Tongue (tissue), 2 donors: ENCODE measurements around the gene STAMBPL1. TPM values are rescaled to one million over a fixed set of nuclear protein-coding genes. Genes with fewer than 3 reads are reported as not detected.
A peak's percentile ranks its signal among the peaks of the same experiment; 100 is the strongest.

Experiments used
- DNase-seq: peaks from one replicate; pipeline ENCODE4 v3.0.0-alpha.2; 2015
- total RNA-seq: library from RNA; depleted of rRNA; stranded (reverse); fragments of >200 nt; gene quantifications from one replicate; pipeline ENCODE4 v1.2.3, GENCODE V29; 2014

Gene STAMBPL1
- total RNA-seq, 1 donor from 2014 or later: 17.2 TPM

DNA sequence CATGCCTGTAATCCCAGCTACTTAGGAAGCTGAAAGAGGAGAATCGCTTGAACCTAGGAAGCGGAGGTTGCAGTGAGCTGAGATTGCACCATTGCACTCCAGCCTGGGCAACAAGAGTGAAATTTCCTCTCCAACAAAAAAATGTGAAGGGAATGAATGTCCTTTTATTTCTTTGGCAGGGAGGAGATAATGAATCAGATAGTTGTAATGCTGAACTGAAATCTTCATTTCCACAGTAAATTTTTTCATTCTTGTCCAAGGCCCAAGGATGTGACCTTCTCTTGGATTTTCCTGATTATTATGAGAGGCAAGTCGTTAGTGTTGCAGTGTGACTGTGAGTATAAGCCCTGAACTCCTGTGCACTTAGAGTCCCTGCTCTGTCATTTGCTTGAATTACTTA lies 13.6 kb downstream of the STAMBPL1 start:
- no peak for DNase-seq

- no peak for DNase-seq
These were observed 15.2 kb downstream of the STAMBPL1 start for GRCh38 chr10:88895250-88895649.

DNA sequence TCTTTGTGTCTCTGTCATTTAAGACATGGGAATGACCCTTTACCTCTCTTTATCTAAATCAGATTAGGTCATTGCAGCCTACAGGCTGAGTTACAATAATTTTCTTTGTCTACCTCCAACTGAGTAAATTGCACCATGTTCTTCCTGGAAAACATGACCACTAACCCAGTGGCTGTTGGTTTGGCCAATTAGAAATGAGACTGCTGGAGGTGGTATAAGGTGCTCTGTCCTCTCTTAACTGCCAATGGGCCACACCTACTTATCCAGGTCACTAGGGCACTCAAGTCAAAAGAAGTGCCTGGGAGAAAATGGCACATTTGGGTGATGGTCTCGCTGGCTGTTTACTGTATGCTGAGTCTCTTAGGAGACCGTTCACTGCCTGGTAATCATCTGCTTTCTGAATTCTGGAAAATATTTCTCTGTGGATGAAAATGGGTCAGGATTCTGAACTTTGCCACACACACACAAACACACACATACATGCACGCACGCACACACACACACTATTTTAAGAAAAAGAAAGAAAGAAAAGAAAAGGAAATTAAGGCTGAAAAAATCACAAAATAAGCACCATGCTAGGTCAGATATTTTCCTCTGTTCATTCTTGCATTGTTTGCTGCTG lies 16.4 kb downstream of the STAMBPL1 start:
- DNase-seq: no peak

DNA sequence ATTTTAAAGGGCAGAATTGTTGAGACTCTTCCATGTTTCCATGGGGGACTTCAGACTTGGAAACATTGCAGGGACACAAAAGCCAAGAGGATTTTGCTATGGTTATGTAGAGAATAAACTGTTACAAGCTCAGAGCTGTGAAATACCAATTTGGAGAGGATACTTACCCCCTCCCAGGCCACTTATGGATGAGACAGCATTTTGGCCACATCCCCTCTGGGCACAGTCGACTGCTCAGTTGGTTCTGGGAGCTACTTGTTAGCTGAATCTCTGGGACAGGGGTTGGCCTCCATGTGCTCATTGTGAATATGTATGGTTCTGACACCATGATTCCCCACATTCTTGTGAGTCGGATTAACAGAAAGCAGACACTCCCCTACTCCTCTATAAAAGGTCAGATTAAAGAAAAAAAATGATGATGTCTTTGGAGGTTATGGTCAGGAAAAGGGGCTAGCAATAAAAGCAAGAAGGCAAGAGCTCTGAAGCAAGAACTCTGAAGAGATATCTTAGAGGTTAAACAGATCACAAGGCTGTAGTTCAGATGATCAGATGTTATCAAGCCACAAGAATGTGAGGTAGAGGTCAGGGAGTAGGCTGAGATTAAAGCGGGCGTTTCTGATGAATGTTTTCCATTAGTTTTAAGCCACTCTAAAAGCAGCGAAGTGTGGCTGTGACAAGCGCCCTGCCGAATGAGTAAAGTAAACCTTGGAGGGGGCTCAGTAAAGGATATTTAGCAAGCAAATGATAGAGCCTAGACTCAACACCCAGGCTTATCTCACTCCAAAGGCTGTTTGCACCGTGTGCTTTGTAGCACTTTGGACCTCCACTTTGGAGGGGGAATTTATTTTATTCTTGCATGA lies 17.2 kb downstream of the STAMBPL1 start:
- DNase-seq: peak; percentile 78

GRCh38 chr10:88898727-88899126 lies 18.7 kb downstream of the STAMBPL1 start:
- DNase-seq: no peak

- DNase-seq: peak; percentile 37
These were observed 19.8 kb downstream of the STAMBPL1 start for GRCh38 chr10:88899886-88900285.

- no peak for DNase-seq
These were observed 21.4 kb downstream of the STAMBPL1 start for GRCh38 chr10:88901206-88901983.

DNA sequence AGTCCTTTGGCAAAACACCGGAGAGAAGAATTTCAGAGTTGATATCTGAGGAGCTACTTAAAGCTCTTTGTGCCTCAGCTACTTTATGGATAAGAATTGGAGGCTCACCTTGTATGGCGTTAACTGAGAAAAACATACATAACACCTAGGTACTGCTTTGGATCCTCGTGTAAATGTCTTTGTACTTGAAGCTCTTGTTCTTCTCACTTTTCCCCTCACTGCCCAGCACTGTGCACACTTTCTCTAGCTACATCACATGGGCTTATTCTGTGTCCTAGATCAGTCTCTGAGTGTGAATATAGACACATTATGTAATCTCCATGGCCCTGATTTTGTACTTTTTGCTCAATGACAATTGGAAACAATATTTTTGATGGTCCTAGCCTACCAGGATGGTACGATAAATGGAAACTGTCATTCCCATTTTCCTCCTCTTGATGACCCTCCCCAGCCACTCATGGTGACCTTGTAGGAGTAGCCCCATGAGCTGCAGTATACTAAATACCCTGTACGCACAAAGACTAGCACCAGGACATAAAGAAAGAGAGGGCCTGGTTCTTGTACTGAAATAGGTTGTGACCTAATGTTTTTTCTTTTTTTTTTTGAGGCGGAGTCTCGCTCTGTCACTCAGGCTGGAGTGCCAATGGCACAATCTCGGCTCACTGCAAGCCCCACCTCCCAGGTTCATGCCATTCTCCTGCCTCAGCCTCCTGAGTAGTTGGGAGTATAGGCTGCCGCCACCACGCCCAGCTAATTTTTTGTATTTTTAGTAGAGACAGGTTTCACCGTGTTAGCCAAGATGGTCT lies 22.1 kb downstream of the STAMBPL1 start:
- DNase-seq: no peak

DNA sequence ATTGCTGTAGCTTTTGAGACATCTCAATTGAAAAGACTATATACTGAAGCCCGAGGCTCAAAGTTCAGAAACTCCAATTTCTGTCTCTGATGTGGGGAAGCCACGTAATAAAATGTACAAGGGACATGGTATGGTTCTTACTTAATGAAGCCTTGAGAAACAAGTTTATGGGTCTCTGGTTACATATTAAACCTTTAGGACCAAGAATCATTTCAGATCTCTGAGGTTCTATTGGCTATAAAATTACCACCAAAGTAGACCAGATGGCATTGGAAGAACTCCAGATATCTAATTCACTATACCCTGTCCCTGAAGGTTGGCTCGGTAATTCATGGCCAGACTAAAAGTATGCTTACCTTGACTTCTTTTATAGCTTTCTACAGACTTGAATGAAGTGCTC lies 23.7 kb downstream of the STAMBPL1 start:
- no peak for DNase-seq

DNA sequence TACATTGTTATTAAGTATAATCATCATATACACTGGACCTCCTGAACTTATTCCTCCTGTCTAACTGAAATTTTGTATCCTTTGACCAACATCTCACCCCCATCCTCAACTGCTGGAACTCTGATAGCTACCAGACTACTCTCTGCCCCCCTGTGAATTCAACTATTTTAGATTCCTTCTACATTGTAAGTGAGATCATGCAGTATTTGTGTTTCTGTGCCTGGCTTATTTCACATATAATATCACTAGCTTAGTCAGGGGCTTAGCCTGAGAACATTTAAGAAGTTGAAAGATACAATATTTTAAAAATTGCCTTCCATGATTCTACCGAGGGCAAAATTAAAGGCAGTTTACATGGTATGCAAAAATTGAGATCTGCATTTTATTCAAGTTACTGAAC lies 26.9 kb downstream of the STAMBPL1 start:
- DNase-seq: no peak

- DNase-seq: no peak
These were observed 28.1 kb downstream of the STAMBPL1 start for GRCh38 chr10:88908194-88908593.

DNA sequence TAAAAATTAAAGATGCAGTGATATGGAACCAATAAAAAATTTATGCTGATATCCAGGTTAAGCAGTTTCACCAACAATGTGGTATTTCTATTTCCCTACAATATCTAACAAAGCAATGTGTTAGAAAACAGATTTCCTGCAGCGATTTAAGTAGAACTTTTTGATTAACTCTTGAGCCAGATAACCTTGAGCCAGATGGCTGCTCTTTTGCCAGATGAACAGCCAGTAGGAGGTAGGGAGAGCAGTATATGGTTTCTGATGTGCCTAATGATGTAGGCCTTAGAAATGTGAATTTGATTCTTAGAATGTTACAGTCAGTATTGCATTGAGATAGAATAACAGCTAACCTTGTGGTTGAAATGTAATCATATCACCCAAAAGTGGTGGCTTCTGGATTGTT lies 31.1 kb downstream of the STAMBPL1 start:
- no peak for DNase-seq

GRCh38 chr10:88911851-88912250 lies 31.8 kb downstream of the STAMBPL1 start:
- no peak for DNase-seq

GRCh38 chr10:88913127-88913526 lies 33.1 kb downstream of the STAMBPL1 start:
- DNase-seq: peak; percentile 67

GRCh38 chr10:88913788-88914187 lies 33.7 kb downstream of the STAMBPL1 start:
- peak; percentile 73 for DNase-seq

DNA sequence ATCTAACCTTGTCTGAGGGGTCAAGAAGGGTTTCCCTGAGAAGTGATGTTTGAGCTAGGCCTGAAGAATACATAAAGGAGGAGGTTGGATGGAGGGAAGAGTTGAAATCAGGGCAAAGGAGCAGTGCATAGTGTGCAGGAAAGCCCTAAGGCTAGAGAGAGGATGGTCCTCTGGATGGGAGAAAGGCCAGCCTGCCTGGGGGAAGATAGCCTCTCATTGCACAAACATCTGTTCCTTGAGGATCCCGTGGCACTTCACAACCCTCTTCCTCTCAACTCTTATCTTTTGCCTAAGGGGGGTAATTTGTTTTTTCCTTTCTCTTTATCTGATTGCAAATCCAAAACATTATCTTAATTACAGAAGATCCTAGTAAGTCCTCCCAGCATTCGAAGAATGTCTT lies 35.7 kb downstream of the STAMBPL1 start:
- DNase-seq: no peak

DNA sequence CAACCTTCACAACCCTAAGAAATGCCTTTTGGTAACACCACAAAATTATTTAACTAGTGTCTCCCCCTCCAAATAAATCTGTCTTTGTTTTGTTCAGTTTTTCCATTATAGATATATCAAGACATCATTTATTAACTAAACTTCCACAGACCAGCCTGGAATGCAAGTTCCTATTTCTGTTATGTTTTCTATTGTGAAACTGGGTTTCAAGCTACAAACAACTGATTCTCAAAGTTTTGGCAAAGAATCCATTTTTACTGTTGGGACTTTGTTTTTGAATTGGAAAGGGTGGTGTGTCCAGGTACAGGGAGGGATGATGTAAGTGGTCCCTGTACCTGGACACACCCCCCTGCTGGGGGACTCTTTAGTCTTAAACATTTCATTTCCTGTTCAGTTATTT lies 36.2 kb downstream of the STAMBPL1 start:
- no peak for DNase-seq

DNA sequence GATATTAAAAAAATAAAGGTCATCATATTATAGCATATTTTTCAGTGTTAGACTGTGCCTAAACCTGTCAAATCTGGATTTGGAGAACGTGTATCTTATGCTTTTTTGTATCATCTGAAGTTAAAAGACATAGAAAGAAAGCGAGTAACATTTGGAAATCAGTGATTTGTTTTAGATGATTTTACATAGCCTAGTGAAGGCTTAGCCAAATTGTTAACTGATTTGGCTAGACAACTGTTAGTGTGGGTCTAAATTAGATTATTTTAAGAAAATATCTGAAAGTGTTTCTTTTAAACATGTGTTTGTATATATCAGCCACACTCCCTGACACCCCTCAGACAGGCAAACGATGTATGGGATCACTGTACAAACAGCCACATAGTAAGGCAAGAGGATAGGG lies 36.9 kb downstream of the STAMBPL1 start:
- DNase-seq: no peak

DNA sequence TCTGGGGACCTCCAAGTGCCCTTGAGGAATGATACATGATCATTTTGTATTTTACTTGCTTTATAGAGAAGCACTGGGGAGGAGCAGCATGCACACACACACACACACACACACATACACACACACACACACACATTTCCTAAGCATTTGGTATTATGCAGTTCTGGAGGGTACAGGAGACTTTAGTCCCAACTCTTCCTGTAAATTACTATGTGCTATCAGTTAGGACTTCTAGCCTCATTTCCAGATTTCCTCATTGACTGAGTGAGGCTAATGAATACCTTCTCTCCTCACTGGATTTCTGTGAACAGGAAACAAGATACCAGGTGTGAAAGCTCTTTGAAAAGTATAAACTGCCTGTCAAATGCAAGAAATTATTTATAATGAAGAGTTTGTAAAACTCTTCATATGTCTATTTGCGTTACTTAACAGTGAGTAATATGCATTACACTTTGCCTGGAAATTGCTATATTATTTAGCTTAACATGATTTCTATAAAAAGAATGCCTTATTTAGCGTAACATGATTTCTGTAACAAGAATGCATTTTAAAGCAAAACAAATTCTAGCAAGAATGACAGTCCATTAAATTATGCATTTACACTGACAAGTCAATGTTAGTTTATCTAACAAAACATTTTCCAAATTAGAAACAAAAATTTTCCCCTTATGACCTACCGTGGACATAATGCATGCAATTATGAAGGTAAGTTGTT lies 38.3 kb downstream of the STAMBPL1 start:
- DNase-seq: no peak

GRCh38 chr10:88919041-88919440 lies 39.0 kb downstream of the STAMBPL1 start:
- no peak for DNase-seq

GRCh38 chr10:88920198-88920597 lies 40.2 kb downstream of the STAMBPL1 start:
- DNase-seq: no peak
